Measurements from ENCODE around the gene CYB5D1.

- no peak for TF ChIP-seq EZH2 (IDR thresholded peaks at IDR 0.05; ENCODE audit: borderline replicate concordance, low read depth, low read length, severe bottlenecking)
- TF ChIP-seq CTCF (IDR thresholded peaks at IDR 0.05; ENCODE audit: borderline replicate concordance, extremely low read depth, low read length, poor library complexity, severe bottlenecking) = no peak
Observed at GRCh38 chr17:7855660-7856010, 2.2 kb upstream of the CYB5D1 start.

Measured in DND-41 (cell line).